KMS-11 (cell line): ENCODE results near the gene NLRP9.
A peak's percentile ranks its signal among the peaks of the same experiment; 100 is the strongest.

ENCODE experiments used
- H2AFZ ChIP-seq: fragments of 200-600 bp; sonication (generic); 2 replicates; pipeline ENCODE4 v1.6.1; 2016; ENCODE audit warnings: antibody characterized with exemption, mixed run types, low read depth
- H3K27ac ChIP-seq: fragments of 200-600 bp; sonication (generic); 2 replicates; pipeline ENCODE4 v1.6.1; 2016; ENCODE audit warnings: mild to moderate bottlenecking, mixed run types
- H3K27me3 ChIP-seq: fragments of 200-600 bp; sonication (generic); 2 replicates; pipeline ENCODE4 v1.6.1; 2017; ENCODE audit warnings: mild to moderate bottlenecking, low read depth, mixed run types, moderate library complexity; ENCODE audit not compliant: insufficient read depth
- H3K36me3 ChIP-seq: fragments of 200-600 bp; sonication (generic); 2 replicates; pipeline ENCODE4 v1.6.1; 2017; ENCODE audit warnings: mild to moderate bottlenecking, mixed run types; ENCODE audit not compliant: insufficient read depth
- H3K4me1 ChIP-seq: fragments of 200-600 bp; sonication (generic); 2 replicates; pipeline ENCODE4 v1.6.1; 2016; ENCODE audit warnings: mild to moderate bottlenecking, low read depth, mixed run types; ENCODE audit not compliant: poor library complexity, severe bottlenecking
- H3K4me2 ChIP-seq: fragments of 200-600 bp; sonication (generic); 2 replicates; pipeline ENCODE4 v1.7.0; 2016; ENCODE audit warnings: mild to moderate bottlenecking, mixed run types
- H3K4me3 ChIP-seq: fragments of 200-600 bp; sonication (generic); IDR thresholded peaks from 2 replicates; pipeline ENCODE4 v1.6.1; 2017; ENCODE audit warnings: low read depth, low read length, mixed read lengths; ENCODE audit not compliant: insufficient read depth
- H3K79me2 ChIP-seq: fragments of 200-600 bp; sonication (generic); 2 replicates; pipeline ENCODE4 v1.6.1; 2016; ENCODE audit warnings: low read depth, mixed run types; ENCODE audit not compliant: insufficient read depth
- H3K9ac ChIP-seq: fragments of 200-600 bp; sonication (generic); 2 replicates; pipeline ENCODE4 v1.6.1; 2016; ENCODE audit warnings: mild to moderate bottlenecking, mixed run types
- H4K20me1 ChIP-seq: fragments of 200-600 bp; sonication (generic); 2 replicates; pipeline ENCODE4 v1.6.1; 2016; ENCODE audit warnings: mild to moderate bottlenecking, mixed run types; ENCODE audit not compliant: insufficient read depth
- TF ChIP-seq, protein P1 (sequence below): fragments of 200-600 bp; sonication (generic); conservative IDR thresholded peaks from 2 replicates; pipeline ENCODE4 v1.6.1; 2017; ENCODE audit warnings: low read depth, mild to moderate bottlenecking, antibody characterized with exemption, low read length, moderate library complexity, mixed read lengths

NLRP9 gene

GRCh38 chr19:55704494-55705245 lies 33.5 kb downstream of the NLRP9 start:
- Histone ChIP-seq H3K4me3 (no peak overlapping the region), H3K4me1 (no peaks in the 10 kb centered on the region), H3K9ac (no peak overlapping the region), H2AFZ (no peak overlapping the region), H3K79me2 (no peaks in the 10 kb centered on the region), H3K4me2 (no peak overlapping the region), H4K20me1 (no peaks in the 10 kb centered on the region), H3K36me3 (no peaks in the 10 kb centered on the region), H3K27ac (no peak overlapping the region), H3K27me3 (no peaks in the 10 kb centered on the region)
- TF ChIP-seq, protein P1, sequence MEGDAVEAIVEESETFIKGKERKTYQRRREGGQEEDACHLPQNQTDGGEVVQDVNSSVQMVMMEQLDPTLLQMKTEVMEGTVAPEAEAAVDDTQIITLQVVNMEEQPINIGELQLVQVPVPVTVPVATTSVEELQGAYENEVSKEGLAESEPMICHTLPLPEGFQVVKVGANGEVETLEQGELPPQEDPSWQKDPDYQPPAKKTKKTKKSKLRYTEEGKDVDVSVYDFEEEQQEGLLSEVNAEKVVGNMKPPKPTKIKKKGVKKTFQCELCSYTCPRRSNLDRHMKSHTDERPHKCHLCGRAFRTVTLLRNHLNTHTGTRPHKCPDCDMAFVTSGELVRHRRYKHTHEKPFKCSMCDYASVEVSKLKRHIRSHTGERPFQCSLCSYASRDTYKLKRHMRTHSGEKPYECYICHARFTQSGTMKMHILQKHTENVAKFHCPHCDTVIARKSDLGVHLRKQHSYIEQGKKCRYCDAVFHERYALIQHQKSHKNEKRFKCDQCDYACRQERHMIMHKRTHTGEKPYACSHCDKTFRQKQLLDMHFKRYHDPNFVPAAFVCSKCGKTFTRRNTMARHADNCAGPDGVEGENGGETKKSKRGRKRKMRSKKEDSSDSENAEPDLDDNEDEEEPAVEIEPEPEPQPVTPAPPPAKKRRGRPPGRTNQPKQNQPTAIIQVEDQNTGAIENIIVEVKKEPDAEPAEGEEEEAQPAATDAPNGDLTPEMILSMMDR = no peak

- no peaks in the 10 kb centered on the region for H3K79me2 ChIP-seq
- H3K9ac ChIP-seq = no peak overlapping the region
- no peaks in the 10 kb centered on the region for H3K4me1 ChIP-seq
- H2AFZ ChIP-seq = no peak overlapping the region
- TF ChIP-seq, protein P1 = peak; percentile 27; the same call in 1 of the 2 replicates
- H3K36me3 ChIP-seq = no peaks in the 10 kb centered on the region
- H3K27me3 ChIP-seq = no peaks in the 10 kb centered on the region
- no peak overlapping the region for H3K4me2 ChIP-seq
- no peak overlapping the region for H3K4me3 ChIP-seq
- no peaks in the 10 kb centered on the region for H4K20me1 ChIP-seq
- no peak overlapping the region for H3K27ac ChIP-seq
Measured at GRCh38 chr19:55703790-55704215, 34.4 kb downstream of the NLRP9 start.

GRCh38 chr19:55702131-55702627 lies 36.0 kb downstream of the NLRP9 start:
- H3K4me3 ChIP-seq = no peak overlapping the region
- no peaks in the 10 kb centered on the region for H3K4me1 ChIP-seq
- H3K27me3 ChIP-seq = no peaks in the 10 kb centered on the region
- no peaks in the 10 kb centered on the region for H4K20me1 ChIP-seq
- H2AFZ ChIP-seq = no peak overlapping the region
- no peaks in the 10 kb centered on the region for H3K79me2 ChIP-seq
- H3K27ac ChIP-seq = no peak overlapping the region
- no peak overlapping the region for H3K4me2 ChIP-seq
- no peak overlapping the region for H3K9ac ChIP-seq
- TF ChIP-seq, protein P1 = no peak
- H3K36me3 ChIP-seq = no peaks in the 10 kb centered on the region

- no peak overlapping the region for H3K27ac ChIP-seq
- no peak overlapping the region for H3K4me2 ChIP-seq
- H3K4me3 ChIP-seq = no peak overlapping the region
- no peaks in the 10 kb centered on the region for H4K20me1 ChIP-seq
- no peaks in the 10 kb centered on the region for H3K4me1 ChIP-seq
- H3K79me2 ChIP-seq = no peaks in the 10 kb centered on the region
- no peak overlapping the region for H3K9ac ChIP-seq
- H3K36me3 ChIP-seq = no peaks in the 10 kb centered on the region
- no peaks in the 10 kb centered on the region for H3K27me3 ChIP-seq
- TF ChIP-seq, protein P1 = no peak
- no peak overlapping the region for H2AFZ ChIP-seq
Measured at GRCh38 chr19:55700813-55701212, 37.4 kb downstream of the NLRP9 start.
